GM19351 (cell line): ENCODE data around the gene ZNF280A.
"Not testable (repeated sequence)": the region's sequence is repeated elsewhere in the genome, so short reads cannot be mapped to it uniquely, and the experiment has no call there.

Experiments used
- ATAC-seq: cut with Tn5 transposase; IDR thresholded peaks from one replicate; pipeline ENCODE4 v1.9.1; 2021; ENCODE audit warnings: mild to moderate bottlenecking, moderate library complexity; ENCODE audit not compliant: unreplicated experiment

The ZNF280A gene

GRCh38 chr22:22545084-22545483 is 25.0 kb upstream of the ZNF280A start:
- no peak for ATAC-seq

GRCh38 chr22:22538226-22538989 is 18.3 kb upstream of the ZNF280A start:
- ATAC-seq = no peak

- no peak for ATAC-seq
Measured at GRCh38 chr22:22536916-22537315, 16.8 kb upstream of the ZNF280A start.

GRCh38 chr22:22536515-22536914 is 16.4 kb upstream of the ZNF280A start:
- ATAC-seq = no peak

- no peak for ATAC-seq
Measured at GRCh38 chr22:22535662-22536061, 15.6 kb upstream of the ZNF280A start.

- ATAC-seq = no peak
Measured at GRCh38 chr22:22534604-22535415, 14.7 kb upstream of the ZNF280A start.

GRCh38 chr22:22533863-22534262 is 13.8 kb upstream of the ZNF280A start:
- no peak for ATAC-seq

GRCh38 chr22:22533417-22533816 is 13.3 kb upstream of the ZNF280A start:
- ATAC-seq = no peak

- ATAC-seq = not testable (repeated sequence)
Measured at GRCh38 chr22:22532547-22533071, 12.5 kb upstream of the ZNF280A start.

GRCh38 chr22:22531770-22532546 is 11.9 kb upstream of the ZNF280A start:
- ATAC-seq = no peak

GRCh38 chr22:22528780-22529179 is 8.7 kb upstream of the ZNF280A start:
- ATAC-seq = no peak

GRCh38 chr22:22527312-22527711 is 7.2 kb upstream of the ZNF280A start:
- no peak for ATAC-seq

GRCh38 chr22:22526125-22526912 is 6.2 kb upstream of the ZNF280A start:
- no peak for ATAC-seq

GRCh38 chr22:22523494-22523893 is 3.4 kb upstream of the ZNF280A start:
- no peak for ATAC-seq

GRCh38 chr22:22521631-22522030 is 1.6 kb upstream of the ZNF280A start:
- ATAC-seq = no peak

- ATAC-seq = no peak
Measured at GRCh38 chr22:22520667-22521602, 865 bp upstream of the ZNF280A start.

- ATAC-seq = no peak
Measured at GRCh38 chr22:22519591-22519990, 479 bp downstream of the ZNF280A start.

- ATAC-seq = no peak
Measured at GRCh38 chr22:22516992-22517391, 3.1 kb downstream of the ZNF280A start.

- ATAC-seq = no peak
Measured at GRCh38 chr22:22515890-22516289, 4.2 kb downstream of the ZNF280A start.
